Karpas-422 (cell line): ENCODE measurements around the gene POM121C. TPM values are rescaled to one million over a fixed set of nuclear protein-coding genes. Genes with fewer than 3 reads are reported as not detected.
"Not testable (repeated sequence)": the region's sequence is repeated elsewhere in the genome, so short reads cannot be mapped to it uniquely, and the experiment has no call there.

Experiments
- DNase-seq: peaks from one replicate; pipeline ENCODE4 v3.0.0-alpha.2; 2015
- H2AFZ ChIP-seq: fragments of 200-600 bp; sonication (generic); 2 replicates; pipeline ENCODE4 v1.6.1; 2014; ENCODE audit warnings: antibody characterized with exemption, low read length, mixed read lengths
- H3K27ac ChIP-seq: fragments of 200-600 bp; sonication (generic); 2 replicates; pipeline ENCODE4 v1.5.1; 2014; ENCODE audit warnings: mild to moderate bottlenecking, low read length, moderate library complexity
- H3K27me3 ChIP-seq: fragments of 200-600 bp; sonication (generic); 2 replicates; pipeline ENCODE4 v1.6.1; 2014; ENCODE audit warnings: low read length, mixed read lengths
- H3K36me3 ChIP-seq: fragments of 200-600 bp; sonication (generic); 2 replicates; pipeline ENCODE4 v1.6.1; 2014; ENCODE audit warnings: low read length, mixed read lengths; ENCODE audit not compliant: insufficient read depth
- H3K4me1 ChIP-seq: fragments of 200-600 bp; sonication (generic); 2 replicates; pipeline ENCODE4 v1.6.1; 2014; ENCODE audit warnings: mild to moderate bottlenecking, low read length, mixed read lengths
- H3K4me2 ChIP-seq: fragments of 200-600 bp; sonication (generic); 2 replicates; pipeline ENCODE4 v1.6.1; 2014; ENCODE audit warnings: low read length, low read depth, mild to moderate bottlenecking; ENCODE audit not compliant: poor library complexity, severe bottlenecking
- H3K4me3 ChIP-seq: fragments of 200-600 bp; sonication (generic); 2 replicates; pipeline ENCODE4 v1.5.1; 2014; ENCODE audit warnings: mild to moderate bottlenecking, antibody characterized with exemption, low read length, mixed read lengths
- H3K79me2 ChIP-seq: fragments of 200-600 bp; sonication (generic); 2 replicates; pipeline ENCODE4 v1.6.1; 2014; ENCODE audit warnings: mild to moderate bottlenecking, low read length, mixed read lengths
- H3K9ac ChIP-seq: fragments of 200-600 bp; sonication (generic); 2 replicates; pipeline ENCODE4 v1.6.0; 2014; ENCODE audit warnings: low read length
- H3K9me2 ChIP-seq: fragments of 200-600 bp; sonication (generic), shearing (Covaris generic); replicated peaks from 2 replicates; pipeline ENCODE4 v1.6.0; 2014; ENCODE audit warnings: mild to moderate bottlenecking, low read length, moderate library complexity; ENCODE audit not compliant: insufficient read depth
- H3K9me3 ChIP-seq: fragments of 300-700, 200-600 bp; sonication (generic); 2 replicates; pipeline ENCODE4 v1.6.1; 2014; ENCODE audit warnings: low read length, mixed read lengths
- H4K20me1 ChIP-seq: fragments of 200-600 bp; sonication (generic); 2 replicates; pipeline ENCODE4 v1.6.1; 2014; ENCODE audit warnings: mild to moderate bottlenecking, antibody characterized with exemption, low read length, low read depth; ENCODE audit not compliant: insufficient read depth
- total RNA-seq: library from RNA; depleted of rRNA; stranded (reverse); fragments of >200 nt; shearing (Covaris generic); gene quantifications from 2 replicates; pipeline ENCODE4 v1.2.3, GENCODE V29; 2014; ENCODE audit warnings: low replicate concordance

POM121C gene
- total RNA-seq, 1 experiment from 2014 or later: 46.1 TPM

GRCh38 chr7:75452494-75452955 lies 33.6 kb downstream of the POM121C start:
- DNase-seq, H3K4me1 ChIP-seq, H4K20me1 ChIP-seq, H3K4me2 ChIP-seq, H3K36me3 ChIP-seq, H3K9me3 ChIP-seq, H3K9me2 ChIP-seq, H3K9ac ChIP-seq, H2AFZ ChIP-seq, H3K27me3 ChIP-seq, H3K4me3 ChIP-seq, H3K27ac ChIP-seq, H3K79me2 ChIP-seq: not testable (repeated sequence)

GRCh38 chr7:75449946-75450345 lies 36.2 kb downstream of the POM121C start:
- not testable (repeated sequence) for H3K4me1 ChIP-seq, H3K4me2 ChIP-seq, H3K27me3 ChIP-seq, H3K9me2 ChIP-seq, H3K79me2 ChIP-seq, H3K36me3 ChIP-seq, DNase-seq, H3K9ac ChIP-seq, H4K20me1 ChIP-seq, H2AFZ ChIP-seq, H3K9me3 ChIP-seq, H3K4me3 ChIP-seq, H3K27ac ChIP-seq

- peak; percentile 39 for DNase-seq
- H3K36me3 ChIP-seq: peaks cover 21% of the 10 kb centered on the region
- not testable (repeated sequence) for H3K9me3 ChIP-seq, H3K27me3 ChIP-seq, H3K9me2 ChIP-seq, H2AFZ ChIP-seq, H3K4me1 ChIP-seq, H4K20me1 ChIP-seq, H3K79me2 ChIP-seq, H3K27ac ChIP-seq
- peak overlapping the region; percentile 55 for H3K4me2 ChIP-seq
- peak overlapping the region; percentile 62; the same call in 1 of the 2 replicates for H3K4me3 ChIP-seq
- peak overlapping the region; percentile 63 for H3K9ac ChIP-seq
Measured at GRCh38 chr7:75442465-75443111, 43.5 kb downstream of the POM121C start.

- not testable (repeated sequence) for H3K27me3 ChIP-seq, H3K79me2 ChIP-seq, DNase-seq, H3K4me2 ChIP-seq, H2AFZ ChIP-seq, H4K20me1 ChIP-seq, H3K4me1 ChIP-seq, H3K27ac ChIP-seq, H3K9me2 ChIP-seq, H3K9me3 ChIP-seq, H3K4me3 ChIP-seq
- Histone ChIP-seq H3K9ac (peak overlapping the region; percentile 39; the same call in 1 of the 2 replicates), H3K36me3 (peaks cover 21% of the 10 kb centered on the region)
Measured at GRCh38 chr7:75442101-75442464, 44.0 kb downstream of the POM121C start.

- not testable (repeated sequence) for H3K4me3 ChIP-seq, H3K79me2 ChIP-seq, DNase-seq, H3K27me3 ChIP-seq, H2AFZ ChIP-seq, H3K9me3 ChIP-seq, H3K9ac ChIP-seq, H3K9me2 ChIP-seq, H4K20me1 ChIP-seq, H3K27ac ChIP-seq, H3K4me2 ChIP-seq, H3K4me1 ChIP-seq
- peaks cover 35% of the 10 kb centered on the region for H3K36me3 ChIP-seq
Measured at GRCh38 chr7:75439000-75439399, 47.1 kb downstream of the POM121C start.

DNA sequence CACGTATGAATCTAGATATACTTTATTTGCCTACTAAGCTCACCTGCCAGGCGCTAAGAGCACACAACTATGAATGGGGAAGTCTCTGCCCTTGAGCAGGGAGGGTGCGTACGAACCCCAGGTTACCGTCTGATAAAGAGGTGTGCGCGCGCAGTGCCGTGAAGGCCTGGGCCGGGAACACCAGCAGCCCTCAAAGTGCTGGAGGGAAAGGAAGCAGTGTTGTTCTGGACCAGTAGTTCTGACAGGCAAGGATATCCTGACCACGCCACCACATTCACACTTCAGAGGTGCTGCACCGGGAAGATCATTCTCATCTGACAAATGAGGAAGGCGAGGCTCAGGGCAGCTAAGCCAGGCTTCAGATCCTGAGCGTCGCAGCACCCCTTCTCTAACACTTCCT lies 62.6 kb downstream of the POM121C start:
- H4K20me1 ChIP-seq, H3K9me3 ChIP-seq, H3K27ac ChIP-seq, H3K9ac ChIP-seq, H3K9me2 ChIP-seq, H3K4me3 ChIP-seq, H3K4me1 ChIP-seq, H3K27me3 ChIP-seq, DNase-seq, H3K4me2 ChIP-seq, H3K36me3 ChIP-seq, H3K79me2 ChIP-seq, H2AFZ ChIP-seq: not testable (repeated sequence)

DNA sequence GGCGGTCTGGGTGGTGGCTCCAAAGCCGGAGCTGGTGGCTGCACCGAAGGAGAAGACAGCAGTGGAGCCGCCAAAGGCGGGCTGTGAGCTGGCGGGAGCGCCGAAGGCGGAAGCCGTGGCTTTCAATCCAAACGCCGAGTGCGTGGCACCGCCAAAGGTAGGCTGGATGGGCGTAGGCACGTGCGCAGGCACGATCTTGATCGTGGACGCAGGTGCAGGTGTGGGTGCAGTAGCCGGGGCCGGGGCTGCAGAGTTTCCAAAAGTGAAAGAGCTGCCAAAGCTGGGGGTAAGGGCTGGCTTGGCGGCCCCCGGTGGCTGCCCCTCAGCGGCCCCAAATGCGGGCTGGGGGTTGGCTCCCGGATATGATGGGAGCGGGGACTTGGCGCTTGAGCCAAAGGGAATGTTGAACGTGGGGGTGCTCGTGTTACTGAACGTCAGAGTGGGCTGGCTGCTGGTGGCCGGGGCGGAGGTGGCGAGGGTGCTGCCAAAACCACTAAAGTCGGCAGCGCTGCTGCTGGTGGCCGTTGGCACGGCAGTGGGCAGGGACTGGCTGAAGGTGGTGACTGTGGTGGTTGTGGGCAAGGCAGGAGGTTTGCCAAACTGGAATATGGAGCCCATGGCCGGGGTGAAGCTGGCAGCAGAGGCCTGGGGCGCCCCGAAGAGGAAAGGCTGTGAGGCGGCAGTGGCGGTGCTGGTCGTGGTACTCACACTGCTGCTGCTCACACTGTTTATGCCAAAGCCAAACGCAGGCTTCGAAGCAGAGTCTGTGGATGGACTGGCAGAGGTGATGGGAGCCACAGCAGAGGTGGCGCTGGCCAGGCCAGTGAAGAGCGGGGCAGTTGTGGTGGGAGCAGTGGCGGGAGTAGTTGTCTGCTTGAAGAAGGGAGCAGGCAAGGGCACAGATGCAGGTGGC lies 64.0 kb downstream of the POM121C start:
- not testable (repeated sequence) for H3K27ac ChIP-seq, H3K9ac ChIP-seq, DNase-seq, H3K79me2 ChIP-seq, H3K9me2 ChIP-seq, H3K36me3 ChIP-seq, H3K4me1 ChIP-seq, H3K9me3 ChIP-seq, H3K4me3 ChIP-seq, H4K20me1 ChIP-seq, H2AFZ ChIP-seq, H3K27me3 ChIP-seq, H3K4me2 ChIP-seq

DNA sequence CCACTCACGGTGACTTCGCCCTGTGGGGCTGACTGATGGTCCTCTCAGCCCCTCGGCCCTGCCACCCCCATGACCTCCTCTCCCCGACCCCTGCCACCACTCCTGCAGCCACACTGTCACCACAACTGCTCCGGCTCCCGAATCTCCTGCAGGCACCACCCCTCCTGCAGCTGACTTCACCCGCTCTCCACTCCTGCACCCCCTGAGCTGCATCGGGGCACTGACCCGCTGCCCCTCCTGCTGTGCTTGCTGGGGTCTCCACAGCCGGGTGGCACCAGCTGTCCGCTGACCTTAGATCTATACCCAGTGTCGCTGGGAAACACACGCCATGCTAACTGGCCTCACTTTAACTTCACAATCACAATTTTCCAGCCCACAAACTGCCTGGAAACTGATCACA lies 65.9 kb downstream of the POM121C start:
- not testable (repeated sequence) for H3K4me1 ChIP-seq, DNase-seq, H3K4me3 ChIP-seq, H3K79me2 ChIP-seq, H3K9ac ChIP-seq, H3K4me2 ChIP-seq, H2AFZ ChIP-seq, H3K9me2 ChIP-seq, H3K27me3 ChIP-seq, H4K20me1 ChIP-seq, H3K27ac ChIP-seq, H3K36me3 ChIP-seq, H3K9me3 ChIP-seq
